Esophagus squamous epithelium (tissue), 5 donors: ENCODE results near the gene VOPP1. TPM values are rescaled to one million over a fixed set of nuclear protein-coding genes. Genes with fewer than 3 reads are reported as not detected.

ENCODE experiments used
- DNase-seq: peaks from one replicate; lab custom pipeline; 2025; lab: John Stamatoyannopoulos, UW
- H3K27ac ChIP-seq, 4 donors: fragments of 200-600 bp; sonication (generic); one replicate each; pipeline ENCODE4 v1.5.1; 2016 to 2019; ENCODE audit warnings: mild to moderate bottlenecking in 1 of 4
- H3K27me3 ChIP-seq, 4 donors: fragments of 200-600 bp; sonication (generic); 1 replicate in 3 of 4; 2 replicates in 1 of 4; pipeline versions ENCODE4 v1.5.1 to v1.6.0; 2017 to 2021; ENCODE audit warnings: antibody characterized with exemption in 1 of 4
- H3K36me3 ChIP-seq, 3 donors: fragments of 200-600 bp; sonication (generic); one replicate each; pipeline ENCODE4 v1.5.1; 2016 to 2019
- H3K4me1 ChIP-seq, 3 donors: fragments of 200-600 bp; sonication (generic); one replicate each; pipeline ENCODE4 v1.5.1; 2017 to 2019
- H3K4me3 ChIP-seq, 4 donors: fragments of 200-600 bp; sonication (generic); 1 replicate in 3 of 4; 2 replicates in 1 of 4; pipeline ENCODE4 v1.5.1; 2016 to 2019; ENCODE audit warnings: mild to moderate bottlenecking in 2 of 4, moderate library complexity in 1 of 4
- H3K9me3 ChIP-seq, 3 donors: fragments of 200-600 bp; sonication (generic); one replicate each; pipeline ENCODE4 v1.5.1; 2016 to 2019
- POLR2A ChIP-seq, 4 donors: fragments of 450-650 bp; IDR thresholded peaks; one replicate each; pipeline ENCODE4 v1.6.1; 2017; ENCODE audit warnings: antibody characterized with exemption in 4 of 4, mild to moderate bottlenecking in 4 of 4, moderate library complexity in 3 of 4
- WGBS, 2 donors: methylation state at CpG; one replicate each; pipeline ENCODE4 v1.1.5; 2018; 5-methylcytosine and 5-hydroxymethylcytosine counted together
- intact Hi-C: fragments of 100-400 bp; cut with DNase I; formaldehyde crosslinking; loops from one replicate; pipeline ENCODE4 v1.15.0; 2022
- total RNA-seq, 4 donors: library from RNA; depleted of rRNA; stranded (reverse); fragments of >200 nt; gene quantifications; one replicate each; pipeline ENCODE4 v1.1.0, GENCODE V29; 2016
- TF ChIP-seq, protein P1 (sequence below), 6 experiments: fragments of 450-650 bp in 4 of 6; fragments of 200-600 bp in 2 of 6; sonication (generic) in 2 of 6; IDR thresholded peaks; one replicate each; pipeline ENCODE4 v1.5.1; 2016 to 2019; ENCODE audit warnings: antibody characterized with exemption in 6 of 6, mild to moderate bottlenecking in 4 of 6, moderate library complexity in 4 of 6
- donor health status: DM: yes; HTN: yes; CAD: no.

Gene VOPP1
- total RNA-seq, 4 donors from 2014 or later, result 13.9 to 26.5 (median 19.2) TPM

DNA sequence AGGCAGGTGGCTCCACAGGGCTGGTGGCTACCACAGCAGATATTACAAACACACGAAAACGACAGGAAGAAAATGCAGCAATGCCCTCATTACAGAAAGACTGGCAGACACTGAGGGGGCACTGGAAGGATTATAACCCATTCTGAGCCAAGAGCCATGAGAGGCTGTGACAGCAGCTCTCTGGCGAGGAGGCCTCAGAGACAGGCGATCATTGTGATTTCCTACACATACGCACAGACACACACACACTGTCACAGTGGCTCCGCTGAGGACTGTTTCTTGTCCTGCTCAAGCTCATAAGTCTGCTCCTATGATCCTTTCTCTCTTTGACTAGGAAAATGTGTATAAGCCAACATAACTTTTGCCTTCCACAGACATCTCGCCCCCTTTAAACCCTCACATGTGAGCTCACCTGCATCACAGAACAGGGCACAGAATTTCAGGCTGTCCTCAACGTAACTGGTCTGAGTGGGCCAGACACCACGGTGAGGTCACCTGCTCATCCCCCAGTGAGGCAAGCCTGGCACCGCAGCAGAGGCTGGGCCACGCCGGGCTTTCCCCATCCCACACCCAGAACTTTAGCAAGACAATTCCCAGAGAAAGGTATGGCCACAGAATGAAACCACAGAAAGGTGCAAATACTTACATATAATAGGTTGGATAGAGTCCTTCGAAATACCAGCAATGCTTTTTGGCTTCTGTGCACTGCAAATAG, 51.7 kb downstream of the VOPP1 start:
- no peak for DNase-seq
- WGBS, 2 donors, result 90% methylated on average over 11 to 12 of the region's 13 CpGs

GRCh38 chr7:55518836-55519235, 53.5 kb downstream of the VOPP1 start:
- no peak for DNase-seq
- TF ChIP-seq, protein P1, sequence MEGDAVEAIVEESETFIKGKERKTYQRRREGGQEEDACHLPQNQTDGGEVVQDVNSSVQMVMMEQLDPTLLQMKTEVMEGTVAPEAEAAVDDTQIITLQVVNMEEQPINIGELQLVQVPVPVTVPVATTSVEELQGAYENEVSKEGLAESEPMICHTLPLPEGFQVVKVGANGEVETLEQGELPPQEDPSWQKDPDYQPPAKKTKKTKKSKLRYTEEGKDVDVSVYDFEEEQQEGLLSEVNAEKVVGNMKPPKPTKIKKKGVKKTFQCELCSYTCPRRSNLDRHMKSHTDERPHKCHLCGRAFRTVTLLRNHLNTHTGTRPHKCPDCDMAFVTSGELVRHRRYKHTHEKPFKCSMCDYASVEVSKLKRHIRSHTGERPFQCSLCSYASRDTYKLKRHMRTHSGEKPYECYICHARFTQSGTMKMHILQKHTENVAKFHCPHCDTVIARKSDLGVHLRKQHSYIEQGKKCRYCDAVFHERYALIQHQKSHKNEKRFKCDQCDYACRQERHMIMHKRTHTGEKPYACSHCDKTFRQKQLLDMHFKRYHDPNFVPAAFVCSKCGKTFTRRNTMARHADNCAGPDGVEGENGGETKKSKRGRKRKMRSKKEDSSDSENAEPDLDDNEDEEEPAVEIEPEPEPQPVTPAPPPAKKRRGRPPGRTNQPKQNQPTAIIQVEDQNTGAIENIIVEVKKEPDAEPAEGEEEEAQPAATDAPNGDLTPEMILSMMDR (IDR thresholded peaks at IDR 0.05), result no peak
- TF ChIP-seq POLR2A (IDR thresholded peaks at IDR 0.05), result no peak
- H3K27ac ChIP-seq, result peak overlapping the region in 1 of 4 donors; percentile 5
- intact Hi-C loops, result no loop called here
- H3K9me3 ChIP-seq, result no peaks in the 10 kb centered on the region
- peaks cover 0 to 8% (median 0%) of the 10 kb centered on the region in 3 donors for H3K4me1 ChIP-seq
- no peak overlapping the region for H3K4me3 ChIP-seq
- H3K36me3 ChIP-seq, result peaks cover 0 to 42% (median 0%) of the 10 kb centered on the region in 3 donors
- 81 to 92% methylated on average over 8 of the region's 8 CpGs for WGBS, 2 donors
- H3K27me3 ChIP-seq, result no peaks in the 10 kb centered on the region

More for the DNA sequence above, 51.7 kb downstream of the VOPP1 start:
- TF ChIP-seq, protein P1 (IDR thresholded peaks at IDR 0.05), result no peak
- no peak for TF ChIP-seq POLR2A (IDR thresholded peaks at IDR 0.05)
- Histone ChIP-seq H3K27me3 (no peaks in the 10 kb centered on the region), H3K4me1 (peaks cover 0 to 17% (median 0%) of the 10 kb centered on the region in 3 donors), H3K27ac (no peak overlapping the region), H3K9me3 (no peaks in the 10 kb centered on the region), H3K36me3 (peaks cover 0 to 34% (median 0%) of the 10 kb centered on the region in 3 donors), H3K4me3 (no peak overlapping the region)
- intact Hi-C loops, result no loop called here

DNA sequence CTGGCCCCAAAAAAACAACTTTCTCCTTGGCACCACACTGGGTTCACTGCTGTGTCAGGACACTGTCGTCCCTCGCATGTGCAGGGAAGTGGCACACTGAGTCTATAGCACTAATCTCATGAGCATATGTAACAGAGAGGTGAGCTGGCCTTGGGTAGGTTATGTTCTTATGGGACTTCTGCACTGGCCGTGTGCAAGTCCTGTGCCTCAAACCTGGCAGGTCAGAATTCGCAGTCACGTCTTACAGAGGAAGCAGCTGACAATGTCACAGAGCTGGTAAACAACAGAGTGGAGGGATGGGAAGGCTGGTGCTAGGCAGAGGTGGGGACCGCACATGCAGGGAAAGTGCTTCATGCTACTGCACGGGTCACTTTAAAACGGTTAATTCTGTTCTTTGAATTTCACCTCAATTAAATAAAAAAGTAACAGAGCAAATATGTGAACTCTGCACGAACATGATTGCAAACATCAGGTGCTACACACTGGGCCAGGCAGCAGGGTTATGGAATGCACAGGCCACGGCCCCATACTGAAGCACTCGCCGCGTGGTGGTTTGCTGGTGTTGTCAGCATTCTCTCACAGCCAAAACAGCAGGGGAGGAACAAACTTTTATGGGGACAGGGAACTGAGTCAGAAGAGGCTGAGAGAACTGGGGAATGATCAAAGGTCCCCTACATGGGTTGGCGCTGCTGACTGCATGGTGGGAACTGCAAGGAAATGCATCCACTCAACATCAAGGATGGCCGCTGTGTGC, 54.2 kb downstream of the VOPP1 start:
- Histone ChIP-seq H3K36me3 (peaks cover 0 to 42% (median 0%) of the 10 kb centered on the region in 3 donors), H3K4me3 (no peak overlapping the region), H3K27me3 (no peaks in the 10 kb centered on the region), H3K27ac (peak overlapping the region in 1 of 4 donors; percentile 21), H3K4me1 (peaks cover 0 to 5% (median 0%) of the 10 kb centered on the region in 3 donors), H3K9me3 (no peaks in the 10 kb centered on the region)
- TF ChIP-seq POLR2A (IDR thresholded peaks at IDR 0.05), result no peak
- TF ChIP-seq, protein P1 (IDR thresholded peaks at IDR 0.05), result no peak
- intact Hi-C loops, result no loop called here
- no peak for DNase-seq
- WGBS, 2 donors, result 85 to 90% methylated on average over 13 to 15 of the region's 15 CpGs

- 75 to 85% methylated on average over 5 to 11 of the region's 12 CpGs for WGBS, 2 donors
- H3K27me3 ChIP-seq, result no peaks in the 10 kb centered on the region
- no peak for TF ChIP-seq POLR2A (IDR thresholded peaks at IDR 0.05)
- TF ChIP-seq, protein P1 (IDR thresholded peaks at IDR 0.05), result no peak
- H3K4me3 ChIP-seq, result no peak overlapping the region
- intact Hi-C loops, result no loop called here
- H3K9me3 ChIP-seq, result no peaks in the 10 kb centered on the region
- no peak for DNase-seq
- peaks cover 0 to 50% (median 0%) of the 10 kb centered on the region in 3 donors for H3K36me3 ChIP-seq
- no peak overlapping the region for H3K27ac ChIP-seq
- peaks cover 0 to 5% (median 0%) of the 10 kb centered on the region in 3 donors for H3K4me1 ChIP-seq
Measured at GRCh38 chr7:55517191-55517633, 55.1 kb downstream of the VOPP1 start.

DNA sequence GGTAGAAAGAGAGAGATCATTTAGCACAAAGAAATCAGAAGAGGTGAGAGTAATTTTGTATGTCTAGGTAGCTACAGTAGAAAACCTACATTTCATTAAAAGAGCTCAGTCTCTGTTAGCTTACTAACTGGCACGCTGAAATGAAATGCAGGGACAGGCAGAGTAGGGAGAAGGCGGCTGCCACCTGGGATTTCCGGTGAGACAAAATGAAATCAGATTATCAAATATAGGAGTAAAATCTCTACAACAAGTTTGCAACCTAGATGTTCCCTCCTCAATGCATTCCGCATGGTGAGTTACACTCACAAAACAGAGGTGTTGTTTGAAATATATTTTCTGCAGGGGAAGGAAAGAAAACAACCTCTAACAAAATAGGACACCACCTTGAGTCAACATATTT, 55.9 kb downstream of the VOPP1 start:
- Histone ChIP-seq H3K27me3 (no peaks in the 10 kb centered on the region), H3K4me3 (no peak overlapping the region), H3K4me1 (peaks cover 0 to 5% (median 0%) of the 10 kb centered on the region in 3 donors), H3K9me3 (no peaks in the 10 kb centered on the region), H3K36me3 (peaks cover 0 to 50% (median 0%) of the 10 kb centered on the region in 3 donors), H3K27ac (no peak overlapping the region)
- no peak for DNase-seq
- no peak for TF ChIP-seq POLR2A (IDR thresholded peaks at IDR 0.05)
- TF ChIP-seq, protein P1 (IDR thresholded peaks at IDR 0.05), result no peak
- intact Hi-C loops, result no loop called here
- 73 to 84% methylated on average over 4 of the region's 4 CpGs for WGBS, 2 donors
